Spinal cord (tissue), 10 donors: Measurements from ENCODE around the gene SEPTIN8. TPM values are rescaled to one million over a fixed set of nuclear protein-coding genes. Genes with fewer than 3 reads are reported as not detected.
"Not testable (repeated sequence)": the region's sequence is repeated elsewhere in the genome, so short reads cannot be mapped to it uniquely, and the experiment has no call there.

Experiments
- DNase-seq, 6 donors: peaks; one replicate each; pipeline versions ENCODE4 v3.0.0 to v3.0.0-alpha.2; 2013 to 2015; ENCODE audit warnings: low spot score in 6 of 6, low read depth in 4 of 6
- H3K27ac ChIP-seq: one replicate; pipeline ENCODE4 v1.5.1; 2013; ENCODE audit warnings: low read depth, low read length, control low read depth
- H3K27me3 ChIP-seq: one replicate; pipeline ENCODE4 v1.6.1; 2013; ENCODE audit warnings: low read length; ENCODE audit not compliant: control insufficient read depth, insufficient read depth
- H3K36me3 ChIP-seq: one replicate; pipeline ENCODE4 v1.6.1; 2013; ENCODE audit warnings: low read length; ENCODE audit not compliant: control insufficient read depth, insufficient read depth
- H3K4me1 ChIP-seq: one replicate; pipeline ENCODE4 v1.6.1; 2013; ENCODE audit warnings: low read length; ENCODE audit not compliant: control insufficient read depth, insufficient read depth
- H3K4me3 ChIP-seq: one replicate; pipeline ENCODE4 v1.5.1; 2013; ENCODE audit warnings: low read depth, low read length, control low read depth
- H3K9me3 ChIP-seq: one replicate; pipeline ENCODE4 v1.6.1; 2013; ENCODE audit warnings: low read length; ENCODE audit not compliant: control insufficient read depth, insufficient read depth
- WGBS: methylation state at CpG from one replicate; pipeline ENCODE4 v1.1.5; 2013; ENCODE audit warnings: missing lambda C conversion rate; ENCODE audit not compliant: insufficient coverage; 5-methylcytosine and 5-hydroxymethylcytosine counted together
- polyA plus RNA-seq, 2 donors: library from polyadenylated mRNA; unstranded; fragments of 120-200 nt; gene quantifications; one replicate each; pipeline ENCODE4 v1.2.1, GENCODE V29; 2013; ENCODE audit not compliant: insufficient read length in 2 of 2
- total RNA-seq, 2 donors: library from RNA; depleted of rRNA in 1 of 2; stranded (reverse); fragments of 120-200 nt in 1 of 2; fragments of >200 nt in 1 of 2; gene quantifications; one replicate each; pipeline versions ENCODE4 v1.2.3 to v1.2.4, GENCODE V29; 2013 to 2014
- donor health status: healthy.

The SEPTIN8 gene
- total and polyA plus RNA-seq, 4 donors: 67.9 to 149 (median 107) TPM

- H3K4me1 ChIP-seq: peaks cover 11% of the 10 kb centered on the region
- WGBS: 1% methylated on average over 65 of the region's 68 CpGs
- H3K27ac ChIP-seq: no peak within 1 kb of the TSS
- no peaks in the 10 kb centered on the region for H3K36me3 ChIP-seq
- peak in 2 of 6 donors; percentile 68 to 83 for DNase-seq
- peak within 1 kb of the TSS; percentile 26 for H3K4me3 ChIP-seq
- no peaks in the 10 kb centered on the region for H3K9me3 ChIP-seq
- peaks cover 37% of the 10 kb centered on the region for H3K27me3 ChIP-seq
Observed at GRCh38 chr5:132812781-132813598, 36.0 kb upstream of the SEPTIN8 start, which contains the start of gene SOWAHA. Gene SOWAHA (plus strand): TSS chr5:132813302. CDS start chr5:132813622, 320 bp downstream.

GRCh38 chr5:132812123-132812765, 35.2 kb upstream of the SEPTIN8 start:
- H3K4me3 ChIP-seq: no peak overlapping the region
- peaks cover 37% of the 10 kb centered on the region for H3K27me3 ChIP-seq
- WGBS: 61% methylated on average over 10 of the region's 18 CpGs
- DNase-seq: no peak
- peaks cover 14% of the 10 kb centered on the region for H3K4me1 ChIP-seq
- no peak overlapping the region for H3K27ac ChIP-seq
- H3K36me3 ChIP-seq: no peaks in the 10 kb centered on the region
- no peaks in the 10 kb centered on the region for H3K9me3 ChIP-seq

GRCh38 chr5:132810605-132811004, 33.6 kb upstream of the SEPTIN8 start:
- Histone ChIP-seq H3K4me3 (no peak overlapping the region), H3K36me3 (no peaks in the 10 kb centered on the region), H3K9me3 (no peaks in the 10 kb centered on the region), H3K4me1 (peaks cover 22% of the 10 kb centered on the region), H3K27me3 (peaks cover 37% of the 10 kb centered on the region), H3K27ac (no peak overlapping the region)
- no peak for DNase-seq
- WGBS: 73% methylated on average over 3 of the region's 5 CpGs

- no peak overlapping the region for H3K27ac ChIP-seq
- peaks cover 31% of the 10 kb centered on the region for H3K27me3 ChIP-seq
Observed at GRCh38 chr5:132808866-132809265, 31.8 kb upstream of the SEPTIN8 start.

GRCh38 chr5:132808448-132808847, 31.4 kb upstream of the SEPTIN8 start:
- Histone ChIP-seq H3K27me3 (peaks cover 28% of the 10 kb centered on the region), H3K4me1 (peaks cover 17% of the 10 kb centered on the region), H3K27ac (no peak overlapping the region), H3K36me3 (no peaks in the 10 kb centered on the region), H3K9me3 (no peaks in the 10 kb centered on the region), H3K4me3 (no peak overlapping the region)
- DNase-seq: no peak
- WGBS: no CpG with 5 or more reads among the region's 2 CpGs

More at GRCh38 chr5:132808866-132809265, 31.8 kb upstream of the SEPTIN8 start:
- DNase-seq: no peak
- Histone ChIP-seq H3K4me3 (no peak overlapping the region), H3K9me3 (no peaks in the 10 kb centered on the region), H3K4me1 (peaks cover 20% of the 10 kb centered on the region), H3K36me3 (no peaks in the 10 kb centered on the region)
- 78% methylated on average over 2 of the region's 3 CpGs for WGBS

GRCh38 chr5:132807163-132807838, 30.3 kb upstream of the SEPTIN8 start:
- H3K27ac ChIP-seq: no peak overlapping the region
- no peaks in the 10 kb centered on the region for H3K9me3 ChIP-seq
- 45% methylated on average over 7 of the region's 12 CpGs for WGBS
- H3K4me1 ChIP-seq: peaks cover 14% of the 10 kb centered on the region
- H3K36me3 ChIP-seq: no peaks in the 10 kb centered on the region
- DNase-seq: peak in 1 of 6 donors; percentile 50
- H3K27me3 ChIP-seq: peaks cover 20% of the 10 kb centered on the region
- H3K4me3 ChIP-seq: no peak overlapping the region

- H3K36me3 ChIP-seq, H3K4me3 ChIP-seq, DNase-seq, H3K9me3 ChIP-seq, H3K27ac ChIP-seq: not testable (repeated sequence)
- peaks cover 11% of the 10 kb centered on the region for H3K4me1 ChIP-seq
- H3K27me3 ChIP-seq: peaks cover 14% of the 10 kb centered on the region
- 100% methylated on average over 4 of the region's 12 CpGs for WGBS
Observed at GRCh38 chr5:132806804-132807162, 29.7 kb upstream of the SEPTIN8 start.

- H3K9me3 ChIP-seq, H3K36me3 ChIP-seq, DNase-seq, H3K27ac ChIP-seq, H3K4me3 ChIP-seq, H3K27me3 ChIP-seq: not testable (repeated sequence)
- WGBS: 100% methylated on average over 1 of the region's 6 CpGs
- H3K4me1 ChIP-seq: peaks cover 11% of the 10 kb centered on the region
Observed at GRCh38 chr5:132805872-132806271, 28.8 kb upstream of the SEPTIN8 start.

GRCh38 chr5:132804219-132804618, 27.2 kb upstream of the SEPTIN8 start:
- not testable (repeated sequence) for H3K27me3 ChIP-seq, H3K27ac ChIP-seq, H3K36me3 ChIP-seq, DNase-seq, H3K9me3 ChIP-seq, H3K4me3 ChIP-seq
- no CpG with 5 or more reads among the region's 1 CpG for WGBS
- H3K4me1 ChIP-seq: peaks cover 18% of the 10 kb centered on the region
